OCI-LY1 (cell line): ENCODE measurements around the gene MCM7.

Experiments
- CTCF ChIP-seq: fragments of 200-600 bp; sonication (generic), shearing (Covaris generic); IDR thresholded peaks from 2 replicates; pipeline ENCODE4 v1.5.1; 2017; ENCODE audit warnings: mild to moderate bottlenecking, antibody characterized with exemption, low read length, moderate library complexity, mixed read lengths
- EZH2 ChIP-seq: fragments of 200-600 bp; sonication (generic), shearing (Covaris generic); IDR thresholded peaks from 2 replicates; pipeline ENCODE4 v1.8.0; 2017; ENCODE audit warnings: borderline replicate concordance, mixed run types, mild to moderate bottlenecking, antibody characterized with exemption, low read length, moderate library complexity, mixed read lengths

GRCh38 chr7:100115026-100115425, 13.8 kb upstream of the MCM7 start:
- TF ChIP-seq EZH2, result no peak
- TF ChIP-seq CTCF, result no peak
